Measurements from ENCODE around the gene PPP1R1C.

- TF ChIP-seq, protein P1, sequence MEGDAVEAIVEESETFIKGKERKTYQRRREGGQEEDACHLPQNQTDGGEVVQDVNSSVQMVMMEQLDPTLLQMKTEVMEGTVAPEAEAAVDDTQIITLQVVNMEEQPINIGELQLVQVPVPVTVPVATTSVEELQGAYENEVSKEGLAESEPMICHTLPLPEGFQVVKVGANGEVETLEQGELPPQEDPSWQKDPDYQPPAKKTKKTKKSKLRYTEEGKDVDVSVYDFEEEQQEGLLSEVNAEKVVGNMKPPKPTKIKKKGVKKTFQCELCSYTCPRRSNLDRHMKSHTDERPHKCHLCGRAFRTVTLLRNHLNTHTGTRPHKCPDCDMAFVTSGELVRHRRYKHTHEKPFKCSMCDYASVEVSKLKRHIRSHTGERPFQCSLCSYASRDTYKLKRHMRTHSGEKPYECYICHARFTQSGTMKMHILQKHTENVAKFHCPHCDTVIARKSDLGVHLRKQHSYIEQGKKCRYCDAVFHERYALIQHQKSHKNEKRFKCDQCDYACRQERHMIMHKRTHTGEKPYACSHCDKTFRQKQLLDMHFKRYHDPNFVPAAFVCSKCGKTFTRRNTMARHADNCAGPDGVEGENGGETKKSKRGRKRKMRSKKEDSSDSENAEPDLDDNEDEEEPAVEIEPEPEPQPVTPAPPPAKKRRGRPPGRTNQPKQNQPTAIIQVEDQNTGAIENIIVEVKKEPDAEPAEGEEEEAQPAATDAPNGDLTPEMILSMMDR (IDR thresholded peaks at IDR 0.05), result no peak
- no peak for TF ChIP-seq ZFX (IDR thresholded peaks at IDR 0.05; ENCODE audit: borderline replicate concordance)
These were observed 28.6 kb downstream of the PPP1R1C start for GRCh38 chr2:182014284-182014683.
